COLO829 (cell line): ENCODE data around the gene LIN7C.
"Not testable (repeated sequence)": the region's sequence is repeated elsewhere in the genome, so short reads cannot be mapped to it uniquely, and the experiment has no call there.

Experiments
- DNase-seq: peaks from one replicate; pipeline ENCODE4 v3.0.0; 2012; ENCODE audit warnings: low spot score

The LIN7C gene

DNA sequence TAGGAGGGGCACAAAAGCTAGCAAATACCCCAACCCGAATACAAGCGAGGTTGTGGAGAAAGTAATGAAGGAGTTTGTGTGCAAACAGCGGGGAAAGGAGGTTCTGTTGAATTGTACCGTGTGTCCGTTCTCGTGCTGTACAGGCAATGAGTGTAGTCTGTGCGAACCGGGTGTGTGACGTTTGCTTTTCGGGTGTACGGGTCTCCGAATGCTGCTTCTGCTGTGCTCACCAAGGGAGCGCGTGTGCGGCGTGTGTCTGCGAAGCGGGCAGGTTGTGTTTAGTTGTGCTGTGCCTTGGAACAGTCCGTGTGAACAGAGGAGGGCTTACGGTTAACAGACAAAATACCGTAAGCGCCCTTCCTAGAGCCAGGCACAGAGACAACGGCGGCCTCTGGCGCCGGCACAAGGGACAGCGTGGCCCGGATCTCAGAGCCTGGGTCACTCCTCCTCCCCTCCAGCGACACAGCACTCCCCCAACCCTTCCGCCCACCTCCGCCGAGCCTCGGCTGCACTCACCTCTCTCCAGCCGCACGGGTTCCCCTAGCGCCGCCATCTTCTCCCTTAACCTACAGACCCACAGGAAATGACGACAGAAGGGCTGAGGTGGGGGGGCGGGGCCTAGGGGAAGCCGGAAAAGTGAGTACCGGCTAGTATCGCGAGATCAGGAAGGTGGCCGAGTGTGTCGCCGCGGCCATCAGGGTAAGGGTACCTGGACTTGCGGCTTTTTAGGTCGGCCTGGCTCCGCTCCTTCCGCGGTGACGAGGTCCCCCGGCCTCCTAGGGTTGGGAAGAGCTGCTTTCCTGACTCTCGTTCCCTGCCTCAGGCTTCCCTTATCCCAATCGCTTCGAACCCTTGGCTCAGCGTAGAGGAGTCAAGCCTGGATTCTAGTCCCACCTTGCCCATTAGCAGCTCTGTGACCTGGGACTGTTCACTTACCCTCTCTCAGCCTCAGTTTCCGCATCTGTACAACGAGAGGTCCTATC, at the start of gene LIN7C:
TSS of gene LIN7C (minus strand) at position 570 of the 983 bp plus-strand sequence. CDS start at position 553, 17 bp downstream.
- DNase-seq: peak; percentile 97

DNA sequence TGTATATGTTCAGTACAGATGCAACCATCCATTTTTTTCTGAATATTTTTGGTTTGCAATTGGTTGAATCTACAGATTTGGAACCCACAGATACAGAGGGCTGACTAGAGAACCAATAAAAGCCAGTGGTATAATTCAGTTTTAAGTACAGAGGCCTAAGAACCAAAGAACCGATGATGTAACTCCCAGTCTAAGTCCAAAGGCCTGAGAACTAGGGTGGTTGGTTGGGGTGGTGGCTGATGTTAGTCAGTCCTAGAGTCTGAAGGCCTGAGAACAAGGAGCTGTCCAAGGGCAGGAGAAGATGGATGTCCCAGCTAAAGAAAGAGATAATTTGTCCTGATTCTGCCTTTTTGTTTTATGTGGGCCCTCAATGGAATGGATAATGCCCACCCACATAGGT, 48.7 kb upstream of the LIN7C start:
- no peak for DNase-seq

GRCh38 chr11:27553186-27553585, 46.6 kb upstream of the LIN7C start:
- DNase-seq: peak; percentile 12

DNA sequence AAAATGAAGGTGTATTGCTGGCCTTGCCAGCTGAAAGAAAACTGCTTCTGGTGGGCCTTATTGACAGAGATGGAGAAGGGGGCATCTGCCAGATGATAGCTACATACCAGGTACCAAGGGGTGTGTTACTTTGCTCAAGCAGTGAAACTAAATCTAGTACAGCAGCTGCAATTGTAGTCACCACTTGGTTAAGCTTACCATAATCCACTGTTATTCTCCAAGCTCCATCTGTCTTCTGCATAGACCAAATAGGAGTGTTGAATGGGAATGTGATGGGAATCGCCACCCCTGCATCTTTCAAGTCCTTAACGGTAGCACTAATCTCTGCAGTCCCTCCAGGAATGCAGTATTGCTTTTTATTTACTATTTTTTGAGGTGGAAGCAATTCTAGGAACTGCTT, 45.8 kb upstream of the LIN7C start:
- DNase-seq: no peak

DNA sequence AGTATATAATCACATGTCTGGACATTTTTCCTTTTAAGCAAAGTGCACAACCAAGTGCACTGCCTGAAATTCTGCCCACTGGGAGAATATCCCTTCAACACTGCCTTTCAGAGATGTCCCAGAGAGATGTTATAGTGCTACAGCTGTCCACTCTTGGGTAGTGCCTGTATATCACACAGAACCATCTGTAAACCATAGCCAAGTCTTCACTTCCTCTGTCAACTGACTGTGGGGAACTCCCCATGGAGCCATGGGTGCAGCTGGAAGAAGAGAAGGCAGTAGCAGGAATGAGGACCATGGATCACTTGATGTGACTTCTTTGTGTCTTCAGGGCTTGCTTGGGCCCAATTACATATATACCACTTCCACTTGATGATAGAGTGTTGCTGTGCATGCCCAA, 44.6 kb upstream of the LIN7C start:
- no peak for DNase-seq

DNA sequence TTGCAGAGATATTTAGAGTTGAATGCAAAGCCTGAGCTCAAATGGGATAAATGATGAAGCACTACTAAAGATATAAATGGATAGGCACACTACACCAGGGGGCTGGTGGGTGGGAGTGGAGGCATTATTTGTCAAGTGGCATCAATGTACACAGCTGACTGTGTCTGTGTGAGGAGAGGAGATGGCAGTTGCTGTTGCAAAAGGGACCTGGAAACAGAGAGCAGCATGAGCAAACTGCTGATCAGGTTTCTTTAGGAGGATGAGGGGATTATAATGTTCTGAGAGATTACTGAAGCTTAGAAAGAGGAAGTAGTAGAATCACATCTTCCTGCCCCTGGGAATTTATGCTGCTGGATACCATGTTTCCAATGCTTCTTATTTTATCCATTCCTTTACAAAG, 39.4 kb upstream of the LIN7C start:
- DNase-seq: no peak

DNA sequence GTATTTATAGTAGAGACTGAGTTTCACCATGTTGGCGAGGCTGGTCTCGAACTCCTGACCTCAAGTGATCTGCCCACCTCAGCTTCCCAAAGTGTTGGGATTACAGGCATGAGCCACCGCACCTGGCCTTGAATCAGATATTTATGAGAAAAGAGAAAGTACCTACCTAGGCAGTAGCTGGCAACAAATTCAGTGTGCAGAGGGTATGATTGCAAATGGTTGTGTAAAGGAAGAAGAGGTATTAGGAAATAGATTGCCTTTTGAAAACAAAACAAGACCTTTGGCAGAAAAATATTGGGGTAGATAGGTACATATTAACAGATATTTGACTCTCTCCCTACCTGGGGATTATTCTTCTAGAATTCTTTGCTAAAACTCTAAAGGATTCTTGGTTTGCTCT, 38.5 kb upstream of the LIN7C start:
- DNase-seq: no peak

DNA sequence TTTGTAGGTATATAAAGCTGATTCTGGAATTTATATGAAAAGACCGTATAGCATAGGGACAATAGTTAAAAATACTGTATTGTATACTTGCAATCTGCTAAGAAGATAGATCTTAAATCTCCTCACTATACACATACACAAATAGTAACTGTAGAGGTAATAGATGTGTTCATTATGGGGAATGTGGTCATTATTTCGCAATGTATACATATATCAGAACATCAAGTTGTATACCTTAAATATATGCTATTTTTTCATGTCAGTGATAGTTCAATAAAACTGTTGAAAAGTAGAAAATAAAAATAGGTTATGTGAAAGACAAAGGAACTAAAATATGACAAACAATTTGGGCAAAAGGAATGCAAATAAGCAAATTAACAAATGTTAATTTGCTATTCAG, 35.2 kb upstream of the LIN7C start:
- no peak for DNase-seq

GRCh38 chr11:27540051-27540450, 33.5 kb upstream of the LIN7C start:
- DNase-seq: no peak

DNA sequence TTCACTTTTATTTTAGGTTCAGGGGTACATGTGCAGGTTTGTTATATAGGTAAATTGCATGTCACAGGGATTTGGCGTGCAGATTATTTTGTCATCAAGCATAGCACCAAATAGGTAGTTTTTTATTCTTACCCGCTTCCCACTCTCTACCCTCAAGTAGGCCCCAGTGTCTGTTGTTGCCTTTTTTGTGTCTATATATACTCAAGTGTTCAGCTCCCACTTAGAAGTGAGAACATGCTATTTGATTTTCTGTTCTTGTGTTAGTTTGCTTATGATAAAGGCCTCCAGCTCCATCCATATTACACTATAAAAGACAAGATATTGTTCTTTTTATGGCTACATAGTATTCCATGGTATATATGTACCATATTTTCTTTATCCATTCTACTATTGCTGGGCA, 28.5 kb upstream of the LIN7C start:
- no peak for DNase-seq

GRCh38 chr11:27532652-27533325, 26.2 kb upstream of the LIN7C start:
- DNase-seq: no peak

- DNase-seq: no peak
These were observed 22.1 kb upstream of the LIN7C start for GRCh38 chr11:27528712-27529111.

GRCh38 chr11:27526535-27526934, 20.0 kb upstream of the LIN7C start:
- DNase-seq: no peak

DNA sequence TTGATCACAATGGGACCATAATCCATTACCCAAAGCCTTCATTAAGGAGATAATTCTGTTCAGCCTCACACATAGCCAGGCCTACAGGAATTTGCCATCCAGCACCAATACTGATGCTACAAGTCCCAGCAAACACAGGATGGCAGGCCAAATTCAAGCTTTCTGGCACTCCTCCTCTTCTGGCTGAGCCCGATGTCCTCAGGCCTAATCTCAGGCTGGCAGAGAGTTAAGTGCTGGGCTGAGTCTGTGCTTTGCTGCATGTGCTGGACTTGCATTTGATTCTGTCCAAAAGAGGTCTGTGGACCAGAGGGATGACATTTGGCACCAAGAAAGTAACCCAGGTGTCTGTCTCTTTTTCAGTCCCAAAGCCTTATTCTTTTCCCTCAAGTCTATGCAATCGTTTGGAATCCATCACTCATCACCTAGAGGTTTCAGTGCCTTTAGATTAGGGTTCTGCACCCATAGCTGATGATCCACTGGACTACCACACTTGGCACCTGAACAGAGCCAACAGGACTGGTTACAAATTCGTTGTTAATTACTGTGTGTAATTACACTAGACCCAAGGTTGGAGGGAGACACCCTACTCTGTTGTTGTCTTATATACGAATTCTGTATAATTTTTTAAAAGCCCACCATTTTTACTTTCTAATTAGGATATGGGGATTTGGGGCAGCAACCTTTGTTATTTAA, 19.4 kb upstream of the LIN7C start:
- no peak for DNase-seq

DNA sequence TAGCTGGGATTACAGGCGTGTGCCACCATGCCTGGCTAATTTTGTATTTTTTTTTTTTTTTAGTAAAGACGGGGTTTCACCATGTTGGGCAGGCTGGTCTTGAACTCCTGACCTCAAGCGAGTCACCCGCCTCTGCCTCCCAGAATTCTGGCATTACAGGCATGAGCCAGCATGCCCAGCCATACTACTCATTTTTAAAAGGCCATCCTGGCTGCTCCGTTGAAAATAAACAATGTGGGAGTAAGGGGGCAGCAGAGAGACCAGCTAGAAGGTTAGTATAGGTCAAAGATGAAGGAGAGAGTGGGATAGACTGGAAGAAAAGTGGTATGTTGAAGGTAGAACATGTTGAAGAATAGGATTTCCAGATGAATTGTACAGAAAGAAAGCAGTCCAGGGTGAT, 17.6 kb upstream of the LIN7C start:
- no peak for DNase-seq

DNA sequence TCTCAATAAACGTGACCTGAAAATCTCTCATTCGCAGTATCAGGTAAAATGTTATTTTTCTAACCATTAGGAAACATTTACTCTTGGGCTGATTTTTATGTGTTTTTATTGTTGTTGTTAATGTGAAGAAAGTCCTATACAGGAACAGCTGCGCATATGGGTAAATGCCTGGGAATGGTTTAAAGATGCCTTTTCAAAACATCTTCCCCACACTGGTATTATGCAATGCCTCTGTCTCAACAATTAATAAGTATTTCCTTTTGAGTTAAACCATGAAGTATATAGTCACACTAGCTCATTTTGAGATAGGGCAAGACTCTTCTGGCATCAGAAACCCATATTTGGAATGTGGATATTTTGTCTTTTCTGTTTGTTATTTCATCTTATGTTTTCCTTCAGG, 13.7 kb upstream of the LIN7C start:
- DNase-seq: no peak

DNA sequence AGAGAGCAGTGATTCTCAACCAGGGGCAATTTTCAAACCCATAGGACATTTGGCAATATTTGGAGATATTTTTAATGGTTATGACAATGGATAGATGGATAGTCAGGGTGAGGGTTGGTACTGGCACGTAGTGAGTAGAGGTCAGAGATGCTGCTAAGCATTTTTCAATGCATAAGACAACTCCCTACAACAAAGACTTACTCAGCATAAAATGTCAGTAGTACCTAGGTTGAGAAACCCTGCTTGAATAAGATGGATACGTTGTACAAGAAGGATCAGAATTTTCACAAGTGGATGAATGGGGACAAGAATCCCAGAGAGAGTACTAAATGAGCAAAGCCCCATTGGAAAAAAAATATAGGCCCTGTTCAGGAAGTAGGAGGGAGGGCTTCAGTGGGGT, 11.9 kb upstream of the LIN7C start:
- DNase-seq: no peak

DNA sequence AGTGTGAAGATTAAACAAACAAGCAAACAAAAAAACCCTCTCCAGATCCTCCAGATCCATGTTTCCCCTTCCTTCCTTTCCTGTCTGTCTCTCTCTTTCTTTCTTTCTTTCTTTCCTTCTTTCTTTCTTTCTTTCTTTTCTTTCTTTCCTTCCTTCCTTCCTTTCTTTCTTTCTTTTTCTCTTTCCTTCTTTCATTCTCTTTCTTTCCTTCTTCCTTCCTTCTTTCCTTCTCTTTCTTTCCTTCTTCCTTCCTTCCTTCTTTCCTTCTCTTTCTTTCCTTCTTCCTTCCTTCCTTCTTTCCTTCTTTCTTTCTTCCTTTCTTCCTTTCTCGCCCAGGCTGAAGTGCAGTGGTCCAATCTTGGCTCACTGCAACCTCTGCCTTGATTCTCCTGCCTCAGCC, 10.9 kb upstream of the LIN7C start:
- not testable (repeated sequence) for DNase-seq

DNA sequence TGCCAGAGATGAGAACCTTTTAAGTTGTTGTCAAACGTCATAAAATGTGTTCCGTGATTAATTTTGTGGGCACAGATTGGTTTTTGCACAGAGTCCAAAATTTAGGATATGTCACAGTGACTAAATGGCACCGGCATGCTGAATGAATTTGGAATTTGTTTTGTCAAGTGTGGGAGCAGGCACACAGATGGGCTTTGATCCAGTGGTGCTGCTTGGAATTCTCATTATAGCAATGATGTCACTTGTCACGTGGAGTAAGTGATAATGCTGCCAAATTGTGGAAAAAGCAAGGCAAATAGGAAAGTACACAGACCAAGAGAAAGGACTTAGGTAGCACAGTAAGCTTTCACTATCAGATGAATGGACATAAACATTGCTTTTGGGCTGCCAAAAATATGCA, 8.0 kb upstream of the LIN7C start:
- DNase-seq: no peak

DNA sequence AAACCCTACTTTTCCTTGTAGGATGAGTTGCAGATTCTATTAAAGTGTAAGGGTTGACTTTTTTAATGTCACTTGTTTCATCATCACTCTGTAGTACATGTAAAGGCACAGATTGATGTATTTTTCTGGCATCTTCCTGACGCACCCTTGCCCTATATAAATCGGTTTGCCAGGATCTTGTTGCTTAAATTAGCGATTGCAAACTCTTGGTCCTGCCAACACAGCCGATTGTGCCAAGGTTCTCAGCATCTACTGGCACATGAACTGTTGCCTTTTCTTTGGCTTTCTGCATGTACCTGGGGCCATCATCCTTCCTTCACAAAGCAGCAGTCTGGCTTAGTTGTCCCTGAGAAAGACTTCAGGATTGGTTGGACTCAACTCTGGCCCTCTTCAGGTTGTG, 7.5 kb upstream of the LIN7C start:
- DNase-seq: no peak

GRCh38 chr11:27513389-27513788, 6.8 kb upstream of the LIN7C start:
- no peak for DNase-seq

- no peak for DNase-seq
These were observed 5.7 kb upstream of the LIN7C start for GRCh38 chr11:27512238-27512637.

GRCh38 chr11:27509908-27510307, 3.3 kb upstream of the LIN7C start:
- DNase-seq: no peak
